GM19035 (cell line): ENCODE data around the gene MED23.

Experiments
- ATAC-seq: cut with Tn5 transposase; IDR thresholded peaks from one replicate; pipeline ENCODE4 v1.9.1; 2021; ENCODE audit not compliant: unreplicated experiment

MED23 gene

GRCh38 chr6:131523988-131524673 is 103.9 kb downstream of the MED23 start:
- no peak for ATAC-seq
